Epithelial cell of umbilical artery (primary cell): ENCODE results near the gene IL1RAPL2. TPM values are rescaled to one million over a fixed set of nuclear protein-coding genes. Genes with fewer than 3 reads are reported as not detected.

Source experiments
- total RNA-seq: library from RNA; depleted of rRNA; stranded (reverse); fragments of >200 nt; gene quantifications from 2 replicates; pipeline ENCODE4 v1.2.3, GENCODE V29; 2014

Gene IL1RAPL2
- total RNA-seq, result not detected in 2 replicates

DNA sequence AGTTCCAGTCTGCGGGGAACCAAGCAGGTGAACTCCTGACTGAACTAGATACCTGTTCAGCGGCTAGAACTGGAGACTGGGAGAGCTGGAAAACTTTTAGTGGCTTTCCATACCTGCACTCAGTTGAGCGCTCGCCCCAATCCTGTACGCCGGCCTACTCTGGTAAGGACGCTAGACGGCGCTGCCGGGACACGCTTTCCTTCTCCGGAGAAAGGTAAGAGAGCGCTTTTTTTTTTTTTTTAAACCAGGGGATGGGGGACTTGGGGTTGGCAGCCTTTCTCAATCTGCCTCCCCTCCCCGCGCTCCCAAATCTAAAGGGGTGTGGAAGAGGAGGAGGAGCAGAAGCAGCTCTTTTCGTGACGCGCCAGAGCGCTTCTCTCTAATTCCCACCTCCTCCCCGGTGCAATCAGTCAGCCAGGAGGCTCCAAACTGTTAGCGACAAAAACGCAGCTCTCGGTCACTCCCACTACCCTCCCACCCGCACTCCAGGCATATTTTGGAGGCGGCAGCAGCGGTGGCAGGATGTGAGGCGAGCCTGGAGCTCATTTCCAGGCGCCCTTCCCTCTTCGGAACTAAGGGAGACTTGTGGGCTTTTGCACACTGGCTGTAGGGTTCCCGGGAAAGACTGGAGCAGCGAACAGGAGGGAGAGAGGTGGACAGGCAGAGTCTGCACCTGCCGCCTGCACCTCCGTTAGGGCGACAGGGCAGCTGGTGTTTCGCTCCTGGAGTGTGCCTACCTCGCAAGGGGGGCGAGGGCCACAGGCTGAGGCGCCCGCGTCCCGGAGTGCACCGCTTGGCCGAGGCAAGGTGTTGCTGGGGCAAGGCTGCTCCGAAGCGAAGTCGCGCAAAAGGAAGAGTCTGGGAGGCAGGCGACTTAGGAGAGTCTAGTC, at the start of gene IL1RAPL2:
Gene IL1RAPL2, plus strand, starts transcription at position 409 of the 890 bp plus-strand sequence.

GRCh38 chrX:105220636-105221035, 654.6 kb downstream of the IL1RAPL2 start, which contains the start of gene TEX13A:
TEX13A (minus strand) TSS chrX:105220694; CDS start chrX:105220397, 297 bp downstream.

